Measurements from ENCODE around the gene CCT7.
"Not testable (repeated sequence)": the region's sequence is repeated elsewhere in the genome, so short reads cannot be mapped to it uniquely, and the experiment has no call there.

The CCT7 gene

DNA sequence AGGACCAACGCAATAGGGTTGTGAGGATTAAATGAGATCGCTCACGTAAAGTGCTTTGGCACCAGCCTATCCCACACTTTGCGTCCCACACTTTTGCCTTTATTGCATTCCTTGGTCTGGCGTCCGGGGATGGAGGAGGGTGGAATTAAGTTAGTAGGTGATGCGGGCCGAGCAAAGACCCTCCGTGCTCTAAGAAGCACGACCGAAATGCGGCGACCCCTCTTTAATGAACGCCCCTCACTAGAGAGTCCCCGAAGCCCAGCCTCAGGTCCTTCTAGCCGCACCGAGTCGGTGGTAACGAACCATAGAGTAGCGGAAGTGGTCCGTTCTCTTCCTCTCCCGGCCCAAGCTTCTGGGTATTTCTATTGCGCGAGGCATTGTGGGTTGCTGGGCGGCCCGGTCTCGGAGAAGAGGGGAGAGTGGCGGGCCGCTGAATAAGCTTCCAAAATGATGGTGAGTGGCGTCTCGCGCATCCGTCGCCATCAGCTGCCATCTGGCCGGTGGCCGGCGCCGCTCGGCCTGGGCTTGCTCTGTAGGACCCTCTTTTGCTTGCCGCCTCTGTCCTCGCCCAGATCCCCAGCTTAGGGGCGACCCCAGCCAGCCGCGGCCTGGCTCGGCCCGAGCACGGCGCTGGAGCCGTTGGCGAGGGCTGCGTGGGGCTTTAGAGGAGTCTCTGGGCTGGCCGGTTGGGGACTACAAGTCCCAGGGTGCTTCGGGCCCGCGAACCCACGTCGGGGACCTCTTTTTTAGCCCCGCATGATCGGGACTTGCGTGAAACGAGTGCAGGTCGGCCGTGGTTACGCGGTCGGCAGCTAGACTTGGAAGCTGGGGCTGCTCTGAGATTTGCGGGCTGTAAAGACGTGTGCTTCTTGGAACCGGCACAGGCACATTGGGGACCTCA is at the start of gene CCT7:
CCT7 (plus strand) TSS at position 377 of the 901 bp plus-strand sequence; CDS start at position 448, 71 bp downstream.
- peak; percentile 78 for DNase-seq (ENCODE audit: low read depth)

DNA sequence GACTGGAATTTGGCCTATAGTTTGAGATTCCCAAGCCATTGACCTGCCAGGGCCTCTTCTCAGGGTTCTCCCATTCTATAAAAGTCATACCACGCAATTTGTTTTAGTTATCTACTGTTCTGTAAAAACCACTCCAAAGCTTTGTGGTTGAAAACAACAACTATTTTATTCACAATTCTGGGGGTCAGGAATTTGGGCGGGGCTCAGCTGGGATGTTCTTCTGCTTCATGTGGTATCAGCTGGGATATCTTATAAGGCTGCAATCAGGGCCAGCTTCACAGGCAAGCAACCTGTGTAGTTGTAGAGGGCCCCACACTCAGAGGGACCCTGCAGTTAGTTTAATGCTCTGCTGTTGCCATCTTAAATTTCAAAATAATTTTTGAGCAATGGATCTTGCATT is 48.1 kb upstream of the CCT7 start:
- no peak for DNase-seq (ENCODE audit: low read depth)

DNA sequence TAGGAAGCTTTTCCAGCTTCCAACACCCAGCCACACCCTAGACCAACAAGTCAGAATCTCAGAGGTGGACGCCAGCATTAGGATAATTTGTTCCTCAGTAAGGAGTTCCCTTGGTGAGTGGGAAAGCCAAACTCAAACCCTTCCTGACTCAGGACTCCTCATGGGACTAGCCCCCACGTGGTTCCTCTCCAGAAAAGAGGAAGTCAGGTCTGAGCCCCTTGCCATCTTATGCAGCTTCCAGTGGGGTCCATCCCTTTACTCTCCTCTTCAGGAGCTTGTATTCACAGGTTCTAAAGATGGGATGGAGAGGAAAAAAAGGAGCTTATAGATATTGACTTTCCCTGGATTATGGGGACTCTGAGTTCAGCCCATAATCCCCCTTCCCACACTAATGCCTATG is 46.6 kb upstream of the CCT7 start:
- DNase-seq (ENCODE audit: low read depth), result no peak

DNA sequence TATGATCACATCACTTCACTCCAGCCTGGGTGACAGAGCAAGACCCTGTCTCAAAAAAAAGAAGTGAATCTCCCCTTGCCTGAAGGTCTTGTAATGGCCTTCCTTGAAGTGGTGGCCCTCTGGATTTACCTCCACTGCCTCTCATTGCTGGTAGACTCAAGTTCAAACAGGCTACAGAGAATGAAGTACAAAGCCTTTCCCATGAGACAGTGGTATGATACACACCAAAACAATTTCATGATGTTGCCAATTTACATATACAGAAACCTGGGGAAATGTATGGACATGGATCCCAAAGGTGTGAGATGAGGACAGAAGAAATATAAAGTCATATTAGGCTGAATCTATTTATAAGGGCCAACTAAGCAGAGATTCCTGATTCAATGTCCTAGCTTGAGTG is 36.5 kb upstream of the CCT7 start:
- DNase-seq (ENCODE audit: low read depth), result no peak

DNA sequence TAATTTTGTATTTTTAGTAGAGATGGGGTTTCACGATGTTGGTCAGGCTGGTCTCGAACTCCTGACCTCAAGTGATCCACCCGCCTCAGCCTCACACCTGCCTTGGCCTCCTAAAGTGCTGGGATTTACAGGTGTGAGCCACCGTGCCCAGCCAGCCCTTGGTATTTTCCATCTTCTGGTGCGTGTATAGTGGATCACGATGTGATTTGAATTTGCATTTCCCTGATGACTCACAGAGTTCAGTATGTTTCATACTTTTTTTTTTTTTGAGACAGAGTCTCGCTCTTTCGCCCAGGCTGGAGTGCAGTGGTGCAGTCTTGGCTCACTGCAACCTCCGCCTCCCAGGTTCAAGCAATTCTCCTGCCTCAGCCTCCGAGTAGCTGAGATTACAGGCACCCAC is 33.8 kb upstream of the CCT7 start:
- not testable (repeated sequence) for DNase-seq (ENCODE audit: low read depth)

DNA sequence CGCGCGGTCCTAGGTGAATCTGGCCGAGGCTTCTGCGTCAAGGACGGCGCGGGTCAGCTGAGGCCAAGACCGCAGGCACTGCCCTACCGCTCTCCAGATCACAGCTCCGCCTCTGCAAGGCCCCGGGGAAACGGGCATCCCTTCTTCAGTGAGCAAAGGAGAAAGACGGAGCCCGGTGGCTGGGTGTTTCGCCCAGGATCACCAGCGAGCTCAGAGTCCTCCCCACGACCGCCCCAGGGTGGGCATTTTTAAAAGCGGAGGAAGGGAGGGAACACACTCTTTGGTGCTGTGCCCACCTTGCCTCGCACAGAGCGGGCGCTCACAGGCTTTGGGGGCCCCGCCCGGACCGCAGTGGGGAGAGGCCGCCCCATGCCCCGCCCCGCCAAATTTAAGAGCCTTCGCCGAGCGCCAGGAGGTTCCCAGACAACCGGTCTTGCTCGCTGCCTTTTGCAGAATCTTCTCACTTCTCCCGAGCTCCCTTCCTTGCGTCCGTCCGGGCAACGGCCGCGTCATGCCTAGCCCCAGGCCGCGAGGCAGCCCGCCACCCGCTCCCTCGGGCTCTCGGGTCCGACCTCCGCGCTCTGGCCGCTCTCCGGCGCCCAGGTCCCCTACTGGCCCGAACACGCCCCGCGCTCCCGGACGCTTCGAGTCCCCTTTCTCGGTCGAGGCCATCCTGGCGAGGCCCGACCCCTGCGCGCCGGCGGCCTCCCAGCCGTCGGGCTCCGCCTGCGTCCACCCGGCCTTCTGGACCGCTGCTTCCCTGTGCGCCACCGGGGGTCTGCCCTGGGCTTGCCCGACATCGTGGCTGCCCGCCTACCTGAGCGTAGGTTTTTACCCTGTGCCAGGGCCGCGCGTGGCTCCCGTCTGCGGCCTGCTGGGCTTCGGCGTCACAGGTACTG is 31.7 kb upstream of the CCT7 start, which contains the start of gene NOTO:
NOTO (plus strand) TSS at position 419 of the 899 bp plus-strand sequence; CDS start at position 512, 93 bp downstream.
- DNase-seq (ENCODE audit: low read depth), result no peak

DNA sequence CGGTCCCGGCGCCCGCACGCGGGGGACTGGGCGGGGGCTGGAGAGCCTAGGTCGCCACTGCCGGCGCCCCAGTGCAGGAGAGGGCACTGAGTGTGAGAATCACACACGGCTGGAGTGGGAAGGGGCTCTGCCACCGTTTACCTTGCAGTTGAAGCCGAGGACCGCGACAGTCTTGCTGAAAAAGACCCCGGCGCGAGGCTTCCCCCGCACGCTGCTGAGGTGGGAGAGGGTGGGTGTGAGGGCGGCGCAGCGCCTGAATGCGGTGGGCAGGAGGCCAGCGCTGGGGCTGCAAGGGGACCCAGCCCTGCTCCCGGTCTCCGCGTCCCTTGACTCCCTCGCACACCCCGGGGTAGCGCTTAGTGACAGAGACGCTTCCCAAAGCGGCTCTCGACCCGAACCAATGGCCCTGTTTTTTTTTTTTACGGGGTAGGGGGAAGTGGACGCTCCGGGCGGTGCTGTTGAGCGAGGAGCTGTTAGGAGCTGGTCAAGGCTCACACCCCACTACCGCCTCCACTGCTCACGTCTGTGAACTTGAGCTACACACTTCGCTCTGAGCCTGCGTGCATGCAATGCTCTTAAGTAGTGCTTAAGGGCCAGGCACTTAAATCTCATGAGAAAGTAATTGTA is 30.9 kb upstream of the CCT7 start:
- DNase-seq (ENCODE audit: low read depth), result no peak

DNA sequence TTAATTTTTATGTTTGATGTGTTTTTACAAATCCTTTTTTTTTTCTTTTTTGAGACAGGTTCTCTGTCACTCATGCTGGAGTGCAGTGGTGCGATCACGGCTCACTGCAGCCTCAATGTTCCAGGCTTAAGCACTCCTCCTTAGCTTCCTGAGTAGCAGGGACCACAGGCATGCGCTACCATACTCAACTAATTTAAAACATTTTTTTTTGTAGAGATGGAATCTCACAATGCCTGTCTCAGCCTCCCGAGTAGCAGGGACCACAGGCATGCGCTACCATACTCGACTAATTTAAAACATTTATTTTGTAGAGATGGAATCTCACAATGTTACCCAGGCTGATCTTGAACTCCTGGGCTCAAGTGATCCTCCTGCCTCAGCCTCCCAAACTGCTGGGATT is 28.5 kb upstream of the CCT7 start:
- no peak for DNase-seq (ENCODE audit: low read depth)

DNA sequence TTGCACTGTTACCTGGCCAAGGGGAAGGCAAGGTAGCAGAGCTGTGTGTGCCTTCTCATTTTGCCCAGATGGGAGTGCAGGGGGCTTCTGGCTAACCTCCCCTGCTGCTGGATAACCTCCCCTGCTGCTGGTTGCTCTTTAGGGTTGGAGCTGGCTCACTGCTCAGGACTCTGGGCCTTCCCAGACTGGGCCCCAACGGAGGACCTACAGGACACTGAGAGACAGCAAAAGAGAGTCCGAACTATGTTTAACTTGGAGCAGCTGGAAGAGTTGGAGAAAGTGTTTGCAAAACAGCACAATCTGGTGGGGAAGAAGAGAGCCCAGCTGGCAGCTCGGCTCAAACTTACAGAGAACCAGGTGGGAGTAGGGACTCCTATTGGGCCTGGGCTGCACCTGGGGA is 25.9 kb upstream of the CCT7 start:
- DNase-seq (ENCODE audit: low read depth), result no peak

DNA sequence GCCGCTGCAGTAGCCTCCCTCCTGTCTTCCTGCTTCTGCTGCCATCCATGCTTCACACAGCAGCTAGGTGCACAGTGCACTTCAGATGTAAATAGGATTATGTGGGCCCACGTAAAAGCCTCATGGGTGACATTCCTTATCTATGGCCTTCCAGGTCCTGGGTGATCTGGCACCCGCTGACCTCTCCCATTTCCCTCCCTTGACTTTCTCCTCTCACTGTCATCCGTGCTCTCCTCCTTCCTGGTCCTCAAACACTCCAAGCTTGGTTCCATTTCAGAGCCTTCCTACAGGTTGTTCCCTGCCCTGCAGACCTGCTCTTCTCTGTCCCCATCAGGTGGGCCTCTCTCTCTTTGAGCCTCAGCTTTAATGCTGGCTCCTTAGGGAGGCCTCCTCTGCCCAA is 24.1 kb upstream of the CCT7 start:
- DNase-seq (ENCODE audit: low read depth), result no peak

DNA sequence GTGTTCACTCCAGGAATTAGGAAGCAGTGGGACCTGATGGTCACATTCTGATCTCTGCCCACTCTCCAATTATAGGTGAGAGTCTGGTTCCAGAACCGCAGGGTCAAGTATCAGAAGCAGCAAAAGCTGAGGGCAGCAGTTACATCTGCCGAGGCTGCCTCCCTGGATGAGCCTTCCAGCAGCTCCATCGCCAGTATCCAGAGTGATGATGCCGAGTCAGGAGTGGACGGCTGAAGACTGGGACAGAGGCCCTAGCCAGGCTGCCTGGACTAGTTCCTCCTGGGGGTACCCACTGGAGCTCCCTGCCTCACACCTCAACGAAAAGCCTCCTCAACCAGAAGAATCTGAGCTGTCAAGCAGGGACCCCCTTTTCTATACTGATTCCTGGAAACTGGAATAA is 23.4 kb upstream of the CCT7 start:
- no peak for DNase-seq (ENCODE audit: low read depth)

DNA sequence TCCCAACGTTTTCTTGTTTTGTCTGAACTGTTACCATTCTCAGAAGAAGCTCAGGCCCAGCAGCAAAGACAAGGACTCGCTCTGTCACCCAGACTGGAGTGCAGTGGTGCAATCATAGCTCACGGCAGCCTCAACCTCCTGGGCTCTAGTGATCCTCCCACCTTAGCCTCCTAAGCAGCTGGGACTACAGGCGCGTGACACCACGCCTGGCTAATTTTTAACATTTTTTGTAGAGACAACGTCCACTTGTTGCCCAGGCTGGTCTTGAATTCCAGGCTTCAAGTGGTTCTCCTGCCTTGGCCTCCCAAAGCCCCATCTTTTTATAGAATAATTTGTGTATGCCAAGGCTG is 22.0 kb upstream of the CCT7 start:
- DNase-seq (ENCODE audit: low read depth), result no peak

DNA sequence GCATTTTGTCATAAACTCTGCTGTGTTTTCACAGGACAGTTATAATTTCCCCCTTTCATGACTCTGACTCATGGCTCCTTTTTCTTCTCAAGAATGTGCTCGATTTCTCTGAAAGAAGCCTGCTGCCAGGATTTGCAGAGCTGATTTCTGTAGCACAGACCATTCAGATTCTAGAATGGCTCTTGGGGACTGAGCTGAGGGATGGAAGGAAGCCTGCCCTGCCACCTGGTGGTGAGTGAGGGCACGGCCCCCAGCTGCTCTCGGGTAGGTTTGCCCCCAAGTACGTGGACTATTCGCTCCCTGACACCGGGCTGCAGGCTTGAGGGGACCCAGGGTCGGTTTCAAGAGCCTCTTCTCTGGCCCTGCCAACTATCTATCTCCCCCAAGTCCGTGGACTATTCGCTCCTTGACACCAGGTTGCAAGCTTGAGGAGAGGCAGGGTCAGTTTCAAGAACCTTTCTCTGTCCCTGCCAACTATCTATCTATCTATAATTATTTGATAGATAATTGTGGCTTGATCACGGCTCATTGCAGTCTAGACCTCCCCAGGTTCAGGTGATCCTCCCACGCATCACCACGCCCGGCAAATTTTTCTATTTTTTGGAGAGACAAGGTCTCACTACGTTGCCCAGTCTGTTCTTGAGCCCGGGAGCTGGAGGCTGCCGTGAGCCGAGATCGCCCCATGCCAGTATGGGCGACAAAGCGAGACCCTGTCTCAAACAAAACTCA is 21.5 kb upstream of the CCT7 start:
- peak; percentile 62 for DNase-seq (ENCODE audit: low read depth)

DNA sequence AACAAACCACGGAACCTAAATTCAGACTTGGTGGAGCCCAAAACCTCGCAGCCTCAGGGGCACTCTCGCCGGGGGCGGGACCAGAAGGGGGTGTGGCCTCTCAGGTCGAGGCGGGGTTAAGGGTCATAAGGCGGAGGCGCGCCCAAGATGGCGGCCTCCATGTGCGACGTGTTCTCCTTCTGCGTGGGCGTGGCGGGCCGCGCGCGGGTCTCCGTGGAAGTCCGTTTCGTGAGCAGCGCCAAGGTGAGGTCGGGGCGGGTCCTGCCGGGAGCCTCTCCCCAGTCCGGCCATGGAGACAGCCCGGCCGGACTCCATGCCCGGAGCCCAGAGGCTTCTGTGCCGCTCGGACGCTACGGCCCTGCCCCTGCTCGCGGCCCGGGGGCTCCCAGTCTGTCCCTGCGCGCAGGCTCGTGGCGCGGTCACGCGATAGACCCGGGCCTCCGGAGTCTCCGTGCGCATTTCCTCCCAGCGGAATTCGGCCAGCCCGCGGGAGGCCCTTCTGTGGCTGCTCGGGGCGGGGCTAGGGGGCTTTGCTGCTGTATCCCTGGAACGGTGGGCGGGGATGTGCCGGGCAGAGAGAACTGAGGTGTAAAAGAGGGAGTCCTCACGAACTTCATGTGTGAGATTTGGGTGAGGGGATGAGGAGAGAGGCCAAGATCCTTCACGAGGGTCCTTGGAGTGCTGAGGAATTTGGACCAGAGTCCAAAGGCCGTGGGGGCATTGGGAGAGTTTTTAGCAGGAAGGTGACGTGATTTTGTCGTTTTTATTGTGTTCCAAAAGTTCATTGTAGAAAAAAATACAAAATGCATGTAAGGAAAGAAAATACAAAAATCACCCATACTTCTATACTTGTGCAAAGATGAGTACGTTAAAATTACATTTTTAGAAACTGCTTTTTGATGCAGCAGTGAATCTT is 19.7 kb upstream of the CCT7 start, which contains the start of gene SMYD5:
SMYD5 (plus strand) TSS at position 126 of the 916 bp plus-strand sequence; CDS start at position 148, 22 bp downstream.
- DNase-seq (ENCODE audit: low read depth), result peak; percentile 89

DNA sequence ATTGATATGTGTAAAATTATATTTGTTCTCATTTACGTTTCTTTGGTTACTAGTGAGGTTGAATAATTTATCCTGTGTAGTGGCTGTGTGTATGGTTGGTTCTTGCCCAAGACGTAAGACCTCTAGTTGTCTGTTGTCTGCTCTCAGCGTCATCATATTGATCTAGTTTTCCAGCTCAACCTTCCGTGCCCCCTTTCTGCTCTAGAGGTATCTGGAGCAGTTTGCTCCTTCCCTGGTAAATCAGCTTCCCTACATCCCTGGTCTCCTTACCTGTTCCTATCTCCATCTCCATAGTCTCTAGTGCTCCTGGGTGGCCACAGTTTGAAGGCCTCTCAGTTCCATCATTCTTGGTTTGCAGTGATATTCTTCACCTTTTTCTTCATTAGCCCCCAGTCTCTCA is 18.9 kb upstream of the CCT7 start:
- DNase-seq (ENCODE audit: low read depth), result no peak

DNA sequence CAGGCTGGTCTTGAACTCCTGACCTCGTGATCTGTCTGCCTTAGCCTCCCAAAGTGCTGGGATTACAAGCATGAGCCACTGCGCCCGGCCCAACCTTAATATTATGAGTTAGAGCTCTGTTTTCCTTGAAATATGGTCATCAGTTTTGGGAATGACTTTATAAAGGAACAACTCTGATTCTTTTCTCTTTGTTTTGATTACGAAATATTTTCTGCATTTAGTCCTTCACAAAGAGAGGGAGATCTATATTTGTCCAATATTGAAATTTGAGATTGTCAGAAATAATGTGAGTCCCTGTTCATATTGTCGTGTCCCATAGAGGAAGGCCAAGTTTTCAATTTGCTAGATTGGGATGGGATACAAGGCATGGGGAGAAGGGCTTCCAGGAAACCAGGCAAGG is 16.9 kb upstream of the CCT7 start:
- no peak for DNase-seq (ENCODE audit: low read depth)

DNA sequence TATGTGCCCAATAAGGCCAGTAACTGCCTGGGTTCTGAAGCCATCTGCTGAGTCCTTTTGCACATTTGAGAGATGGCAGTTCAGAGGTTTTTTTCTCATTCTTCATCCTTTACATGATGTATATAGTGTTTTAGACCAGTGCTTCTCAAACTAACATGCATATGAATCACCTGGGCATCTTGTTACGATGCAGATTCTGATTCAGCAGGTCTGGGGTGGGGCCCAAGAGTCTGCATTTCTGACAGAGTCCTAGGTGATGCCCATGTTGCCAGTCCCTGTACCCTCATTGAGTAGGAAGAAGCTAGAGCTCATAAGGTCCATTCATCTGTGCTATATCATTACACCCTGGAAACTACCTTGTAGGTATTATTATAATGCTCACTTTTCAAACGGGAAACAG is 16.3 kb upstream of the CCT7 start:
- DNase-seq (ENCODE audit: low read depth), result no peak

DNA sequence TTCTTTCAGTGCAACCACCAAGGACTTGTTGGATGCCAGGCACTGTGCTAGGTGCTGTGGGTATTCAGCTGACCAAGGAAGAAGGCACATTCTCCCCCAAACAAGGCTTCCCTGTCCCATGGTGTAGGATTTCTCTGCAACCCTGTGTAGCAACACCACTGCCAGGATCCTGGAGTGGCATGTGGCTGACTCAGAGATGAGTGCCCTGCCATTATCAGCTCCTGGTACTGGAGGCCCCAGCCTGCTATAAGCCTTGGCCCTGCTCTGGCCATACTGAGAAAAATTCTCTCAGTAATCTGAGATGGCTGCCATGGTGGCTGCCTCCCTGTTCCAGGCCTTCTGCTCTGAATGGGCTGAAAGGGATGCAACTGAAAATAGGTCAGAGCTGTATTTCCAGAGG is 15.8 kb upstream of the CCT7 start:
- no peak for DNase-seq (ENCODE audit: low read depth)

DNA sequence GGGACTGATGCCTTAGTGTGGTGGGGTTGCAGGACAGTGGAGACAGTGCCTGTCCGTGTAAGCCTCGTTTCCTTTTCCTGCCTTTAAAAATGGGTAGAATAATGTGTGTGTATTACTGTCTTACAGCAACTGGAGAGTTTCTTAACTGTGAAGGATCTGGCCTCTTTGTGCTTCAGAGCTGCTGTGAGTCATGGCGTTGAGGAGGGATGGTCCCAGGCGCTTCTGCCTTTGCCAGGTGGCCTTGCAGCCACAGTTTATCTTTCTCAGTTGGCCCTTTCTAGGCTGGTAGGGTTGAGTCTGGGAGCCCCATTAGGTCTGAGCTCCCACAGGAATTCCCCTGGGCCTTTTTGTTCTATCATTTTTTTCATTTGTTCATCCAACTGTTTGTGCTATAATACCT is 10.3 kb upstream of the CCT7 start:
- no peak for DNase-seq (ENCODE audit: low read depth)

DNA sequence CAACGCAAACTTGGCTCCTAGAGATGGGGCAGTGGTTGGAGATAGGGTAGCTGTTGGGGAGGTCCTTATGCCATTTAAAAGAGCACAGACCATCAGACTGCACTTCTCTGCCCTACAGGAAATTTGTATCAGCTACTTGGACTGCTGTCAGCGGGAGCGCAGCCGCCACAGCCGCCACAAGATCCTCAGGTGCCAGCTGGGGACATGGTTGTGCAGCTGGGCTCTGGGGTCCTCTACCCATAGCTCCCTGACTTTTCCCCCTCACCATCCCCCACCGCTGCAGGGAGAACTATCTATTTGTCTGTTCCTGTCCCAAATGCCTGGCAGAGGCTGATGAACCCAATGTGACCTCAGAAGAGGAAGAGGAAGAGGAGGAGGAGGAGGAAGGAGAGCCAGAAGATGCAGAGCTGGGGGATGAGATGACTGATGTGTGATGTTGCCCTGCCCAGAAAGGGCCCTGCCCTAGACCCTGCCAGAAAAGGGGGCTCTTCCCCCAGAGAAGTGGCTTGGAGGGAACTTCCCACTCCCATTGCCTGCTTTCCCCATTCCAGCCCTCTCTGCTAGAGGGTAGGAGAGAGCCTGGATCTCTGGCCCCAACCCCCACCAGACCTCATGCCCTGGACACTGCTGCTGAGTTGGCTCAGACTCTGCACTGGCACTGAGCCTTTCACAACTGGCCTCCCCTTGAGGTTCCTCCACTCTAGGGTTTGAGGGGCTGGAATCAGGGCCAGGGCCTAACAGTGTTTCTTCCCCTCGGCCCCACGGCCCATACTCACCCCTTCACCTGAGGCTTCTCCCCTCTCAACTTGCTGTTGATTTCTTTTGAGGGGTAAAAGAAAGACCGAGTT is 8.4 kb upstream of the CCT7 start:
- no peak for DNase-seq (ENCODE audit: low read depth)

Measured in activated T-cell treated with anti-CD3 and anti-CD28 coated beads for 1 hour (primary cell).